Astrocyte (in vitro differentiated cells and primary cell): ENCODE results near the gene IFNL1. TPM values are rescaled to one million over a fixed set of nuclear protein-coding genes. Genes with fewer than 3 reads are reported as not detected.

ENCODE experiments used
- DNase-seq: peaks from one replicate; pipeline ENCODE4 v3.0.0-alpha.2; 2010; ENCODE audit warnings: low read depth
- FAIRE-seq: peaks from 2 replicates; lab custom pipeline; 2011; peaks lifted over from hg19 to GRCh38; lab: Jason Lieb, UNC
- H2AFZ ChIP-seq: 2 replicates; pipeline ENCODE4 v1.6.0; 2012; ENCODE audit warnings: low read depth, low read length, inconsistent platforms
- H3K27ac ChIP-seq: 2 replicates; pipeline ENCODE4 v1.5.1; 2011; ENCODE audit warnings: low read depth, low read length, inconsistent platforms
- H3K27me3 ChIP-seq: 2 replicates; pipeline ENCODE4 v1.6.0; 2011; ENCODE audit warnings: low read length, inconsistent platforms; ENCODE audit not compliant: insufficient read depth
- H3K36me3 ChIP-seq: 2 replicates; pipeline ENCODE4 v1.5.1; 2011; ENCODE audit warnings: low read length, inconsistent platforms; ENCODE audit not compliant: insufficient read depth
- H3K4me1 ChIP-seq: 2 replicates; pipeline ENCODE4 v1.5.1; 2011; ENCODE audit warnings: low read length, inconsistent platforms; ENCODE audit not compliant: insufficient read depth
- H3K4me2 ChIP-seq: 2 replicates; pipeline ENCODE4 v1.6.0; 2012; ENCODE audit warnings: low read length, inconsistent platforms
- H3K4me3 ChIP-seq: 2 replicates; pipeline ENCODE4 v1.5.1; 2011; ENCODE audit warnings: low read depth, mild to moderate bottlenecking, low read length, inconsistent platforms; ENCODE audit not compliant: insufficient read depth
- H3K79me2 ChIP-seq: 2 replicates; pipeline ENCODE4 v1.6.0; 2012; ENCODE audit warnings: mild to moderate bottlenecking, low read length, inconsistent platforms; ENCODE audit not compliant: insufficient read depth
- H3K9ac ChIP-seq: 2 replicates; pipeline ENCODE4 v1.6.0; 2012; ENCODE audit warnings: mild to moderate bottlenecking, low read length, inconsistent platforms
- H3K9me3 ChIP-seq: 2 replicates; pipeline ENCODE4 v1.5.1; 2012; ENCODE audit warnings: low read depth, mild to moderate bottlenecking, low read length, inconsistent platforms; ENCODE audit not compliant: insufficient read depth
- H4K20me1 ChIP-seq: 2 replicates; pipeline ENCODE4 v1.6.0; 2012; ENCODE audit warnings: low read length, inconsistent platforms; ENCODE audit not compliant: insufficient read depth
- H3K27ac Mint-ChIP-seq: one replicate; pipeline ENCODE4 v1.8.0; 2021; ENCODE audit warnings: mild to moderate bottlenecking, mixed read lengths; ENCODE audit not compliant: unreplicated experiment
- H3K27me3 Mint-ChIP-seq: one replicate; pipeline ENCODE4 v1.8.0; 2021; ENCODE audit warnings: low read depth, mixed read lengths; ENCODE audit not compliant: unreplicated experiment
- H3K36me3 Mint-ChIP-seq: one replicate; pipeline ENCODE4 v1.8.0; 2021; ENCODE audit warnings: low read depth, mixed read lengths; ENCODE audit not compliant: unreplicated experiment
- H3K4me1 Mint-ChIP-seq: one replicate; pipeline ENCODE4 v1.8.0; 2021; ENCODE audit warnings: low read depth, mixed read lengths; ENCODE audit not compliant: unreplicated experiment
- H3K4me3 Mint-ChIP-seq: one replicate; pipeline ENCODE4 v1.8.0; 2021; ENCODE audit warnings: mild to moderate bottlenecking, moderate library complexity, mixed read lengths; ENCODE audit not compliant: unreplicated experiment
- H3K9me3 Mint-ChIP-seq: one replicate; pipeline ENCODE4 v1.8.0; 2021; ENCODE audit warnings: mild to moderate bottlenecking, mixed read lengths; ENCODE audit not compliant: unreplicated experiment
- CTCF ChIP-seq: IDR thresholded peaks from 2 replicates; pipeline ENCODE4 v1.5.1; 2011; ENCODE audit warnings: low read depth, mild to moderate bottlenecking, inconsistent platforms, low read length, moderate library complexity; ENCODE audit not compliant: insufficient read depth
- EZH2 ChIP-seq: IDR thresholded peaks from 2 replicates; pipeline ENCODE4 v1.6.1; 2012; ENCODE audit warnings: mild to moderate bottlenecking, low read length, inconsistent platforms; ENCODE audit not compliant: insufficient read depth
- total RNA-seq: library from RNA; stranded (reverse); gene quantifications from 2 replicates; pipeline ENCODE4 v1.2.1, GENCODE V29; 2021

The IFNL1 gene
- total RNA-seq, 1 donor from 2014 or later, result 0.52 TPM

- peaks cover 4% of the 10 kb centered on the region for H3K4me1 Mint-ChIP-seq
- H2AFZ ChIP-seq, result no peak overlapping the region
- peaks cover 21% of the 10 kb centered on the region for H3K27me3 ChIP-seq
- no peaks in the 10 kb centered on the region for H3K36me3 Mint-ChIP-seq
- H3K4me3 ChIP-seq, result no peak overlapping the region
- no peak overlapping the region for H3K27ac ChIP-seq
- no peaks in the 10 kb centered on the region for H3K4me1 ChIP-seq
- no peak for FAIRE-seq
- no peak overlapping the region for H3K9ac ChIP-seq
- H3K9me3 ChIP-seq, result no peaks in the 10 kb centered on the region
- no peaks in the 10 kb centered on the region for H3K79me2 ChIP-seq
- no peak overlapping the region for H3K27ac Mint-ChIP-seq
- peaks cover 59% of the 10 kb centered on the region for H3K27me3 Mint-ChIP-seq
- no peak overlapping the region for H3K4me3 Mint-ChIP-seq
- H4K20me1 ChIP-seq, result no peaks in the 10 kb centered on the region
- H3K36me3 ChIP-seq, result no peaks in the 10 kb centered on the region
- H3K4me2 ChIP-seq, result no peak overlapping the region
- H3K9me3 Mint-ChIP-seq, result peaks cover 3% of the 10 kb centered on the region
- DNase-seq, result no peak
- TF ChIP-seq EZH2 (no peak), CTCF (no peak)
These were observed 41.5 kb upstream of the IFNL1 start for GRCh38 chr19:39254531-39255345.

- Histone ChIP-seq H3K9ac (no peak overlapping the region), H3K27ac (no peak overlapping the region), H3K4me2 (no peak overlapping the region), H3K4me1 (no peaks in the 10 kb centered on the region), H3K79me2 (no peaks in the 10 kb centered on the region), H3K9me3 (no peaks in the 10 kb centered on the region), H3K27me3 (peaks cover 15% of the 10 kb centered on the region), H3K4me3 (no peak overlapping the region), H4K20me1 (no peaks in the 10 kb centered on the region), H2AFZ (no peak overlapping the region), H3K36me3 (no peaks in the 10 kb centered on the region)
- Mint-ChIP-seq H3K4me1 (peaks cover 4% of the 10 kb centered on the region), H3K36me3 (no peaks in the 10 kb centered on the region), H3K4me3 (no peak overlapping the region), H3K27me3 (peaks cover 53% of the 10 kb centered on the region), H3K27ac (no peak overlapping the region), H3K9me3 (peaks cover 3% of the 10 kb centered on the region)
- TF ChIP-seq EZH2, result no peak
- DNase-seq, result no peak
- no peak for FAIRE-seq
These were observed 39.0 kb upstream of the IFNL1 start for GRCh38 chr19:39257227-39257626.

DNA sequence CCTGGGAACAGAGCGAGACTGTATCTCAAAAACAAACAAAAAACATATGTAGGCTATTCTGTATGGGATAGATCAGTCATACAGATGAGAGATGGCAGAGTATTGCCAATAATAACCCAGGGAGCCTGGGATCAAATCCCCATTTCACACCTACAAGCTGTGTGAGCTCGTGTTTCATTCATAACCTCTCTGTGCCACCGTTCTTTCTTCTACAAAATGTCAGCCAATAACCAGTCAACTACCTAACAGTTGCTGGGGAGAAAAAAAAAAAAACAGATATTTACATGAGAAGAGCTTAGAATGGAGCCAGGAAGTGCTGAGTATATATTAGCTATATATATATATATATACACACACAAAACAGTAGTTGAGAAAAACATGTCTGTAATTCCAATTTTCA is 34.5 kb upstream of the IFNL1 start:
- Mint-ChIP-seq H3K9me3 (peaks cover 4% of the 10 kb centered on the region), H3K4me3 (no peak overlapping the region), H3K36me3 (no peaks in the 10 kb centered on the region), H3K4me1 (peaks cover 4% of the 10 kb centered on the region), H3K27ac (no peak overlapping the region), H3K27me3 (peaks cover 49% of the 10 kb centered on the region)
- no peaks in the 10 kb centered on the region for H3K9me3 ChIP-seq
- H3K4me2 ChIP-seq, result no peak overlapping the region
- H2AFZ ChIP-seq, result no peak overlapping the region
- H3K79me2 ChIP-seq, result no peaks in the 10 kb centered on the region
- peaks cover 36% of the 10 kb centered on the region for H3K27me3 ChIP-seq
- no peaks in the 10 kb centered on the region for H3K36me3 ChIP-seq
- DNase-seq (no peak), FAIRE-seq (no peak)
- TF ChIP-seq CTCF, result no peak
- no peak for TF ChIP-seq EZH2
- no peaks in the 10 kb centered on the region for H3K4me1 ChIP-seq
- no peak overlapping the region for H3K4me3 ChIP-seq
- no peak overlapping the region for H3K27ac ChIP-seq
- H3K9ac ChIP-seq, result no peak overlapping the region
- H4K20me1 ChIP-seq, result no peaks in the 10 kb centered on the region
